C4-2B (cell line): ENCODE measurements around the gene DNAJA3.

Experiments
- H3K27ac ChIP-seq: fragments of 450-650 bp; 2 replicates; pipeline ENCODE4 v1.5.1; 2017
- CTCF ChIP-seq: fragments of 450-650 bp; conservative IDR thresholded peaks from 2 replicates; pipeline ENCODE4 v1.5.1; 2017; ENCODE audit warnings: mild to moderate bottlenecking
- ZFX ChIP-seq: fragments of 450-650 bp; IDR thresholded peaks from 2 replicates; pipeline ENCODE4 v1.6.1; 2017

The DNAJA3 gene

GRCh38 chr16:4463522-4464163 is 38.0 kb downstream of the DNAJA3 start:
- TF ChIP-seq CTCF: no peak
- TF ChIP-seq ZFX: no peak
- H3K27ac ChIP-seq: no peak overlapping the region

DNA sequence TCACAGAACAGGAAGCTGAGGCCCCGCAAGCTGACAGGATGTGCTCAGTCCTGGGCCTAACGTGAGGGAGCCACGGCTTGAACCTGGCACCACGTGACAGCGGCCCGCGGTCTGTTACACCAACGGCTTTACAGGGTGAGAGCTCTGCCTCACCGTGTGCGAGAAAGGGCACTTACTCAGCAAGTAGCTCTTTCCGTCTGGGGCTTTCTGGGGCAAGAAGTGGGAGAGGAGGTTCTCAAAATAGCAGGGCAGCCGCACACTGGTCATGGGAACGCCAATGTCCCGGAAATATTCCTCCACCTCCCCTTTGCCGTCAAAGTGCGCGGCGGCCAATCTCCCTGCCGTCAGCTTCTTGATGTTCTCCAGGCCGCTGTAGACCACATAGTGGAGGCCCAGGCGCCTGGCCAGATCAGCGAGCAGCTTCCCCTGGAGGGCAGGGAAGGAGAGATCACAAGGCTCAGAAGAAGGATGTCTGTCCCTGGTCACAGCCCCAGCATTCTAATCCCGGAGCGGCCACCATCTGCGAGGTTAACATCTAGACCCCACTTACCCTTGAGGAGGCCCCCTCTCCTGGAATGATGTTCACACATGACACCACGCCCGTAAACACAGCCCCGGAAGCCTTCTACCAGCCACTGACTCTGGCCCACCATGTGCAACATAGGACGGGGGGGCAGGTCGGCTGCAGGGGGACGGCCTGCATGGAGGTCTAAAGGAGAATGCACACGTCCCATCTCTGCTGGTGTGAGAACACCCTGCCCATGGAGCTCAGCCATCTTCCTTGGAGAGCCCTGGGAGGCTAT is 40.5 kb downstream of the DNAJA3 start:
- no peak for TF ChIP-seq CTCF
- H3K27ac ChIP-seq: no peak overlapping the region

GRCh38 chr16:4467916-4468315 is 42.2 kb downstream of the DNAJA3 start:
- no peak overlapping the region for H3K27ac ChIP-seq
- TF ChIP-seq CTCF (no peak), ZFX (no peak)

DNA sequence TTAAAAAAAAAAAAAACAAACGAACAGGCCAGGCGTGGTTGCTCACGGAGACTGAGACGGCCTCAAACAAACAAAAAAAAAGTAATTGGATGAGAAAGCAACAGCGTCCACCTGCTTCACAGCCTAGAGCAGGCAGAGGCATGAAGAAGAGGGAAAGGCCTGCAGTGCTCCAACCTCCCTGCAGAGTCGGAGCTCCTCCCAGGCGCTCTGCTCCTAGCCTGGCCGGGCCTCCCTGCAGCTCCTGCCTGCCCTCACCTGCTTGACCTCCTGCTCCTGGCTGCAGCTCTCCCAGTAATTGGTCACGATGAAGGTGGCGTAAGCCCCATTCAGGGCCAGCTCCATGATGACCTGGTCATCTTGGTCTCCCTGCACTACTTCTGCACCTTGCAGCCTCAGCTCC is 43.3 kb downstream of the DNAJA3 start:
- no peak for TF ChIP-seq CTCF
- no peak for TF ChIP-seq ZFX
- H3K27ac ChIP-seq: no peak overlapping the region

DNA sequence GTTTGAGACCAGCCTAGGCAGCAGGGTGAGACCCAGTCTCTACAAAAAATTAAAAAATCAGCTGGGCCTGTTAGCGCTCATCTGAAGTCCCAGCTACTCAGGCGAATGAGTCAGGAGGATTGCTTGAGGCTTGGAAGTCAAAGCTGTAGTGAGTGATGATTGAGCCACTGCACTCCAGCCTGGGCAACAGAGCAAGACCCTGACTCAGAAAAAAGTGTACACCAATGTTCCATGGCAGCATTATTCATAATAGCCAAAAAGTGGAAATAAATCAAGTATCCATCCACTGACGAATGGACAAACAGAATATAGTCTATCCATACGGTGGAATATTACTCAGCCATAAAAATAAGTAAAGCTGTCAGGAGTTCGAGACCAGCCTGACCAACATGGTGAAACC is 46.2 kb downstream of the DNAJA3 start:
- TF ChIP-seq CTCF (no peak), ZFX (no peak)
- H3K27ac ChIP-seq: no peak overlapping the region

DNA sequence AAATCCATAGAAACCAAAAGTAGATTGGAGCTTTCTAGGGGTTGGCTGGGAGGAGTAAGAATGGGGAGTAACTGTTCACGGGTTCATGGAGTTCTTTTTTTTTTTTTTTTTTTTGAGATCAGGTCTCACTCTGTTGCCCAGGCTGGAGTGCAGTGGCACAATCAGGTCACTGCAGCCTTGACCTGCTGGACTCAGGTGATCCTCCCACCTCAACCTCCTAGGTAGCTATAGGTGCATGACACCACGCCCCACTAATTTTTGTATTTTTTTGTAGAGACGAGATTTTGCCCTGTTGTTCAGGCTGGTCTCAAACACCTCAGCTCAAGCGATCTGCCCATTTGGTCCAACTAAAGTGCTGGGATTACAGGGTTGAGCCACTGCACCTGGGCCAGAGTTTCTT is 47.2 kb downstream of the DNAJA3 start:
- H3K27ac ChIP-seq: no peak overlapping the region
- TF ChIP-seq CTCF (no peak), ZFX (no peak)

DNA sequence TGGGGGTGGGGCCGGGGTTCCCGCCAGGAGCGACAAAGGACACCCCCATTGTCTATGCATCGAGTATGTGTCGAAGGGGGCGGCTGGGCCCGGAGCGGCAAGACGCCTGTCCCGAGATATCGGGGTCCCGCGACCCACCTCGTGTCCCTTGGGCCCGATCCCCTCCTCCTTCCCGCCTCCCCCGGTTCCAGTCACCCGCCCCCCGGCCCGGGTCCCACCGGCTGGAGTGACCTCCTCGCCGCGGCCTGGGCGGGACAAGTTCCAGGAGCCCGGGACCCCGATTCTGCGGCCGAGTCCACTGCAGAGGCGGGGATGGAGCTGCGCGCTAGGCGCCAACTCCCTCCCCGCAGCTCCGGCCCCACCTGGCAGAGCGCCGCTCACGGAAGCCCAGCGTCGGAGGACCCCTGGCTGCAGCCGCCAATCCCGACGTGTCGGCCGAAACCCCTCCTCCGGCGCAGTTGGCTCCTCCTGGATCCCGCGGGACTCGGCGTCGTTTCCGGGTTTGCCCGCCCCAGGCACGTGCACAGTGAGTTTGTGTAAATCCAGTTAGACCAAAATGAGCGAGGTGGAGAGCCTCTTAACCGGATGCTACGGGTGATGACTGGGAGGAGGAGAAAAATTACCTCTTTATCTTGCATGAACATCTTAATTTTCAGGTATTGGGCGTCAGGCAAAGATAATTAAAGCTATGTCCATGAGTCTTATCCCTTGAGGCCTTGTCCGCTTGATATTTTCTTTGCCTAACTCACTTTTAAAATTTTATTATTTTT is 48.7 kb downstream of the DNAJA3 start, which contains the start of gene NMRAL1:
NMRAL1 (minus strand) TSS at position 434 of the 770 bp plus-strand sequence. CDS start 493 bp downstream, outside the sequence.
- H3K27ac ChIP-seq: peak within 1 kb of the TSS; percentile 97
- TF ChIP-seq ZFX (peak; percentile 35; the same call in 1 of the 2 replicates), CTCF (no peak; the same call in 1 of the 2 replicates)
